H4 (cell line): ENCODE measurements around the gene AFAP1L2. TPM values are rescaled to one million over a fixed set of nuclear protein-coding genes. Genes with fewer than 3 reads are reported as not detected.

Source experiments
- DNase-seq: peaks from one replicate; pipeline ENCODE4 v3.0.0-alpha.2; 2015; ENCODE audit warnings: low spot score
- total RNA-seq: library from RNA; depleted of rRNA; stranded (reverse); fragments of >200 nt; shearing (Covaris generic); gene quantifications from 2 replicates; pipeline ENCODE4 v1.2.3, GENCODE V29; 2014

AFAP1L2 gene
- total RNA-seq, 1 experiment from 2014 or later, result 1.3 TPM

DNA sequence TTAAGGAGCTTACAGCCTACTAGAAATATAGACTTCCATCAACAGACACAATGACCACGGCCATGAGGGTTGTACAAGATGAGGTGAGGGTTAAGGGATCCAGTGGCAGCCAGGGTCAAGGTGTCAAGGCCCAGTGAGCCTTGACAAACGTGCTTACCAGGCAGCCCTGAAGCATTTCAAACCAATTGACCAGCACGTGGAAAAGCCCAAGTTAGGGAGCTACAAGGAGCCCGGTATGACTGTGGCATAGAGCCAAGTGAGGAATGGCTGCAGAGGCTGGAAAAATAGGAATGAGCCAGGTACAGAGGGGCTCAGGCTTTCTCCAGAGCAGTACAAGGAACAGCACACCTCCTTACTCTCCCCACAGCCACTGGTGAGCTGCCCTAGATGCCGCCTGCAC is 12.7 kb downstream of the AFAP1L2 start:
- DNase-seq, result no peak

DNA sequence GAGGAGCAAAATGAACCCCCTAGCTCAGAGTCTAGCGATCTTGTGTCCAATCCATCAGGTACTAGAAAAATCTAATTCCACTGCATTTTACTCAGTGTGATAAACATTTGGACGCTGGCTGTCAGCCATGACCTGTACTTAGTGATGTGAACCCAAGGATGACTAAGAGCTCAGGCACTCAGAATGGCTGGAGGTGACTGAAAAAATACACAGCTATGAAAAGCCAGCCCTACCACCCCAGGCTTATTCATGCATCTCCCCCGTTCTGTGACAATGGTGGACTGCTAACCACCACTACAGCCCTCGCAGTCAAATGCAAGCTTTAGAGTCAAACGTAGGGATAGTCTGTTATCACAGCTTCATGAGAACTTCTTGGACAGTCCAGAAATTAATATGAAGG is 14.9 kb downstream of the AFAP1L2 start:
- DNase-seq, result no peak

DNA sequence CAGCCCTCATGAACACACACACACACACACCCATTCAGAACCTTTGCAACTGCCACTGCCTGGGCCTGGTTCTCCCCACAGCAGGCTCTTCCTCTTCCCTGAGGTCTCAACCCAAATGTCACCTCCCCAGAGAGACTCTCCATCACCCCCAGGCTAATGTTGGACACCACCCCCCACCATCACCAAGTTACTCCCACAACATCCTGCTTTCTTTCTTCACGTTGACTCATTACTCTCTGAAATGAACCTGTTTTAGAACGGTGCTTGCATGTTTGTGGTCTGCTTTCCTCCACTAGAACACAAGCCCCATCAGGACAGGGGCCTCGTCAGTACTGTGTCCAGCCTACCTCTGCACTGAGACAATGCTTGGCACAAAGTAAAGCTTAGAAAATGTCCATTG is 16.0 kb downstream of the AFAP1L2 start:
- no peak for DNase-seq

DNA sequence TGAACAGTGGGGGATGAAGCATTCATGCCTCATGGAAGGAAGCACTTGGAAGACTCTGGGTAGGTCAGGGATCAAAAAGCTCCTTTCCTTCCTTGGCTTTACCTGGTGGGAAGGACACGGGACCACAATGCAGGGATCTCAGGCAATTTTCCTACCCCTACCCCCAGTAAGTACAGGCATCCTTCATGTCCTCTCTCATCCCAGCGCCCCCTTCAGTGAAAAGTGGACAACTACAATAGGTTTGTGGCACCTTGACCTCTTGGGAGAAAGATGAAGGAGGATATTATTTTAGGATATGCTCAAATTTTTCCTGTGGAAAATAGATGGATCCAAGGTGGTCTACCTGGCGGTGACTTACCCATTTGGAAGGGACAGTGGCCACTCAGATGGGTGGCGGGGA is 16.5 kb downstream of the AFAP1L2 start:
- no peak for DNase-seq

DNA sequence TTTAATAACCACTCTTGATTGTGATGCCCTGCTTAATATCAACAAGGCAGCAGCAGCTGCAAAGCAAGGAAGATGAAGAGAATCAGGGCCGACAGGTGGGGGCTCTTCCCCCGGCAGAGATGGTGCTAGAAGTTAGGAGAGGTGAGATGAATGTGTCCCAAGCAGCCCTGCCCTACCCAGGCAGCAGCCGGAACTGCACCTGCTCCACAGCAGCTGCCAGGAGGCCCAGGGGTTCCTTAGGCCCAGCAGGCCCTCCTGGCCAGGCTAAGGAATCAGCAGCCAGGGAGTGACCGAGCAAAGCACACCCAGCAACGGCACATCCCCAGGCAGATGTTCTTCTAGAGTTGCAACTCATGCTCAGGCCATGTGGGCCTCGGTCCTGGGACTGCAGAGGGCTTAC is 17.9 kb downstream of the AFAP1L2 start:
- DNase-seq, result no peak

DNA sequence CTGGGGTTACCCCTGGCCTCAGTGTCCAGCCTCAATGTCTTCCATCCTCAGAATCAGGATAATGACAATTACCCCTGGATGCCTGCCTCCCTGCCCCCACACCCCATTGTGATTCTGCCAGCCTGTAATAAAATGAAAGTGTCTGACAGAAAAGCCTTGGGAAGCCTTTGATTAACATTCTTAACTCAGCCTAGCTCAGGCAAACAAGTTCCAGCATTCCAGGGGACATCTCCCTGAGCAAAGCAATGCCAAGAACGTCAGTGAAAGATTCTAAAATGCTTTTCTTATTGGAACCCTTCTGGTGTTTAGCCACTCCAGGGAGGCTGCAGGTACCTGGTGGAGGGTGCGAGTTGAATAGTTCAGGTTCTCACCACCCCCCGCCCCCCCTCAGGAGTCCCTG is 18.7 kb downstream of the AFAP1L2 start:
- DNase-seq, result no peak

DNA sequence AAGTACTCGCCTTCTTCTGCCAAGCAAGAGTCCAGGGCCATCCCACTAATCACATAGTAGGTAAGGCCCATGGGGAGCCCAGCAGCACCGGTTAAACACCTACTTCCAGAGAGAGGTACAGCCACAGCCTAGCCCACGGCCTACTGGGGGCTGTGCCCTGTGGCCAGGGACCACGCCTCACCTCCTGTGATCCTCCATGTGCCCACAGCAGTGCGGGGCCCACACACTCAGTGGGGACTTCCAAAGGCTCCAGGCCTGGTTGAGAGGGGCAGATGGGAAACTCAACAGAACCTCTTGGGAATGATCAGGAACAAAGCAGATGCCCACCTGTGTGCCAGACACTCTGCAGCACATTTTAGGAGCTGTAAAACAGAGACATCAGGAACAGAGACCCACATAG is 19.7 kb downstream of the AFAP1L2 start:
- DNase-seq, result no peak

DNA sequence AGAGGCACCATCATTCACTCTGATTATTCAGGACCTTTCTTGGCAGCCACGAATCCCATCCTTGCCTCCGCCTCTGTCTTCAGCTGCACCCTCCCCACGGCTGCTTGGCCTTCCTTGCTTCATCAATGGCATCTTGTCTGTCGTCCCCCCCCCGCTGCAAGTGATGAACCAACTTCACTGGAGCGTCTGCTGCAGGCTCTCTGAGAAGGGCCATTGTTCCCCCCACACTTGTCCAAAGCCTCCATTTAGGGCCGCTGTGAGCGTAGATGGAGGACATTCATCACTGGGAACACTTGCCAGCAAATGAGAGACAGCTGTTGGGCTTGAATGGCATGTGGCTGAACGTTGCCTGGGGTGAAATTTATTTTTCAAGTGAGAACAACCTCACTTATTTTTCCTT is 20.1 kb downstream of the AFAP1L2 start:
- no peak for DNase-seq

DNA sequence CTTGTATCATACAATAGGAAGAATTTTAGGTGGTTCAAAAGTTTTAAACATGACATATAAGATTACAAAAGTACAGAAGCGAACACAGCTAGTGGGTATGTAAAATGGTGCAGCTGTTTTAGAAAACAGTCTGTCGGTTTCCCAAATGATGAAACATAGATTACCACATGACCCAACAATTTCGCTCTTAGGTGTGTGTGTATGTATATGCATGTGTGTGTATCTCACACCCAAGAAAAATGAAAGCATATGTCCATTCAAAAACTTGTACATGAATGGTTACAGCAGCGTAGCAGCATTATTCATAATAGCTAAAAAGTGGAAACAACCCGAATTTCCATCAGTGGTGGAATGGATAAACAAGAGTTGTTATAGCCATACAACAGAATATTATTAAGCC is 23.5 kb downstream of the AFAP1L2 start:
- no peak for DNase-seq

DNA sequence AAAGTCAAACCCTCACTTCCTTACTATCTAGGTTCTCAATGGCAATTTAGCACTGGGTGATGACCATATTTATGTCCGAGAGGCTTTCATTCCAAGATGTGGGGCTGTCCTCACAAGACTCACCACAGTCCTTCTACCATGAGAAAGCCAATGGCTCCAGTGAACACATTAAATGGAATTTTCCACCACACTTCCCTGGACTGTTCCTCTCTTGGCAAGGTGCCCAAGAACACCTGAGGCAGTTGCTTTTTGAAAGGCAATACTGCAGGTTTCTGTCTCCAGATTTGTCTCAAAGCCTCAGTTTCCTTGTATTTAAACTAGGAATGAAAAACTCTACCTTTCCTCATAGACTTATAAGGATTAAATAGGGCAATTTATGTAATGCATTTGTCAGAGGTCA is 24.2 kb downstream of the AFAP1L2 start:
- no peak for DNase-seq

DNA sequence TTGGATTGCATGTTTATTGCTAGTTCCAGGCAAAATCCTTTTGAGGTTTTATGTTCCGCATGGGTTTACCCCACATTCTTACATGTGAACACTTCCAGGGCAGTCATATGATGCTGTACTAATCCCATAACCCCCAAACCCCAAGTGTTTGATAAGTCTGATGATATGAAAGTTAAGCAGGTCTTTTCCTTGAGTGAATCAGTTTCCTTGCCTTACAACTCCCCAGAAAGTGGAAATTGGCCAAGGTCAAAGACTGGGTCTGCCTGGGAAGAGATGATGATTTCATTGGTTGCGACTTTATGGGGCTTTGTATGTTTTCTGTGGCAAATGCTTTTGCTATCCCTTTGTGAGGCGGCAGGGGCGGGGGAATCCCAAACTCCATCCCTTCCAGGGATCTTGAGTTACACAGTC is 24.7 kb downstream of the AFAP1L2 start:
- no peak for DNase-seq

DNA sequence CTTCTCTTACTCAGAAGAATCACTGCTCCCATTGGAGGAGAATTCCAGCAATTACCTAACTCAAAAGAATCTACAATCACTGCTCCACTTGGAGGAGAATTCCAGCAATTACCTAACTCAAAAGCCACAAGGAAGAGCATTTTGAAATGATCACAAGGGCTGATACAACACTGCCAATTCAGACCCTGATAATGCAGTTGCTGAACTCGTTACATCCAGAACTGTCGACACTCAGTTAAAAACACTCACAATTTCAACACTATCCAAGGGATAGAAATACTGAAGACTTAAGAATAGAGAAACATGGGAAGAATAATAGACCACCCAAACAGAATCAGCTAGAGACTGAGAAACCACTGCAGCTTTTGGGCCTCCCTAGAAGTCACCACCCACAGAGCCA is 27.8 kb downstream of the AFAP1L2 start:
- DNase-seq, result no peak

DNA sequence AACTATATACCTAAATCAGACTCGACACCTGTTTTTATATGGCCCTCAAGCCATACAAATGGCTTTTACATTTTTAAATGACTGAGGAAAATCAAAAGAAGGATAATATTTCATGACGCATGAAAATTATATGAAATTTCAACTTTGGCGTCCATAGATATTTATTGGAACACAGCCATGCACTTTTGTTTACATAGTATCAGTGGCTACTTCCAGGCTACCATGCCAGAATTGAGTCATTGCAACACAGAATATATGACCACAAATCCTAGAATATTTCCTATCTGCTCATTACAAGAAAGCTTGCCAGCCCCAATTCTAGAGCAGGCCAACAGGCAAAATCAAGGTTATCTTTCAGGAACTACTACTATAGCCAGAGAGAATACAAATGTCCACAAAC is 29.3 kb downstream of the AFAP1L2 start:
- DNase-seq, result peak; percentile 68

DNA sequence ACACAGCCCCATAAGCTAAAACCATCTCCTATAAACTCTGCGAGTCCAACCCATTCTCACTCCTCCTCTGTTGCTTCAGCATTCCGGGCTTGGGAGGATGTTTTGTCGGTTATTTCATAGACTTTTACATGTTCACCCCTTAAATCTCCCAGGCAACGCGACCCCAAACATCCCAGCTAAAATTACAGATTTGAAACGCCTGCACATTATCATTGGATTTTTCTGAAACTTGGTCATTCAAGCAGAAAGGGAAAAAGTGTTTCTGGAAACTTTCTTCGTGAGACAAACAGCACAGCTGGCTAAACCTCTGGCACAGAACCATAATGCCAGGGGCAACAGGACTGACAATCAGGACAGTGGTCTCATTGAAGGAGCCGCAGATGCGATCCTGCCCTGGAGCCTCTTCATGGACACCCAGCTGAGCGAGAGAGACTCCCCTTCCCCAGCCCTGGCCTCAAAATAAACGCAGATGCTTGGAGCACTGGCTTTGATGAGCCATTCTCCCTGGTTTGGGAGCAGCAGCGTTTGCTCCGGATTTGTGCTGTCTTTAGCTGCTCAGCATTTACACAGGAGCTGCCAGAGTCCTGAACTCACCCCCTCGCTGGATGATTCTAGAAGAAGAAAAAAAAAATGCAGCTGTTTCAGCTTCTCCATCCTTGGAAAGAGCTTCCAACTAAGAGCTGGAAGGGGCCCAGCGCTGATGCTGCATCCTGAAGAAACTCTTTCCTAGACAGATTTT is 30.1 kb downstream of the AFAP1L2 start:
- no peak for DNase-seq

DNA sequence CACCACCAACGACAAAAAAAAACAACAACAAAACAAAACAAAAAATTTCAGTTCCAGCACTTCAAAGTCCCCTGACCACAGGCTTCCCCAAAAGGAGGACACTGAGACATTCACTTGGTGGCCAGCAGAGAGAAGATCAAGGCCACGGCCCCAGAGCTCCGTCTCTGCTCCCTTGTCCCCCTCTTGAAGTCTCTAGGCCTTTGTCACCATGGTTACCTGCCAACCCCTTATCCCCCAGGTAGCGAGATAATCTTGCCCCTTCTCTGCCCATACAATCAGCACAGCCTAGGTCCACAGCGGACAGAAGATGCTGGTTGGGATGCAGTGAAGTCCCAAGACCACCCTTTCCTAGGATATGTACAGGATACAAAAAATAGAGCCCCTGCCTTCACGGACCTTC is 30.7 kb downstream of the AFAP1L2 start:
- no peak for DNase-seq

DNA sequence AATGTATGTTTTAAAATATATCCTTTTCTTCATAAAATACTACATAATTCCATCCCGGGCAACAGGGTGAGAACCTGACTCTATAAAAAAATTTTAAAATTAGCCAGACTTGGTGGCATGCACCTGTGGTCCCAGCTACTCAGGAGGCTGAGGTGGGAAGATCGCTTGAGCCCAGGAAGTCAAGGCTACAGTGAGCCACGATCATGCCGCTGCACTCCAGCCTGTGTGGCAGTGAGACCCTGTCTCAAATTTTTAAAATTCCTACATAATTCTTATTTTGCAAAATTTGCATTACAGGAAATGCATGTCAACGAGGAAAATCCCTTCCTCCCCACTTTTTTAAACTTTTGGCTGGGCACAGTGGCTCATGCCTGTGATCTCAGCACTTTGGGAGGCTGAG is 31.3 kb downstream of the AFAP1L2 start:
- no peak for DNase-seq

DNA sequence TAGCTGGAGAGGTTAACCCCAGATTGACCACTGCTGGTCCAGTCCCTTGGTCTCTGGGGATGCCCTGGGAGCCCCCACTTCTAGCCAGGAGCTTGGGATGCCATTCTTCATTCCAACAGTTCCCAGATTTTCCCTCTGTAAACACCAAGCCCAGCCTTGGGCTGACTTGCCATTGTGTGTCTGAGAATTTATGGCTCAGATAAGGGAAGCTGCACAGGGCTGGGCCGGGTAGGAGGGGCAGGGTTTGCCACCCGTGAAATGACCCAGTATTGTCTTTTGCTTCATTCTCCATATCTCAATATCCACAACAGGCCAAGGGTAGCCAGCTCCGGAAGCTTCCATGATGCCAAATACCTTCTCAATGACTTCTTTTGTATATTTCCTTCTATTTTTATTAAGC is 32.1 kb downstream of the AFAP1L2 start:
- DNase-seq, result no peak

DNA sequence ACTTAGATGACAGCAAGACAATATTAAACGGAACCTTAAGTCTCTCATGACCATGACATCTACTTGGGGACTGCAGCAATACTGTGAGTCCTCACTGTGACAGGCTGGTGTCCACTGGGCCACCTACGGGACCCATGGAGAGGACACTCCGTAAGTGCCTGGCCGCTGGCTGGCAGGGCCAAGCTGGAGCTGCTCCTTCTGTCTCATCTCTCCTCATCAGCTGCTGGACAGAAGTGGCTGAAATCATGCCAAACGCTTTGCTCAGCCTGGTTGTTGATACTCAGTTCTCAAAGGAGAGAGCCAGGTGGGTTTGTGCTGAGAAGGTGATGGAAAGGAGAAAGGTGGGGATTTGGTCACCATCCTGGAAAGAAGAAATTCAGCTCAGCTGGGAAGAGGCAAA is 33.3 kb downstream of the AFAP1L2 start:
- no peak for DNase-seq

DNA sequence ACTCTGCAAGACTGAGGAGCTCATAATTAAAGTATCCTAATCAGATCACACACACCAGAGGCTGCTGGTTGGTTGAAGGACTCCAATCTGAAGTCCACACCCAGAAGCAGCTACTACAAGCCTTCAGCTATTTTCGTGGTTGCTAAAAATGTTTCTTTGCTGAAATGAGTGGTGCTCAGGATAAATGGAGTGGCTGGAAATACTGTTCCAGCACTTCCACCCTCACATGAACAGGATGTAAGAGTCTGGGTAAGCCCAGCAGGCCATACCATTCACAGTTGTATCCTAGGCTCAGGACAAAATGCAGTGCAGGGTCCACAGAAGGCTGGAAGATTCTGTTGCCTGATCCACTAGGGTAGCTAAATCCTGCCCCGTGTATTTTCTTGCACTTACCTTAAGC is 34.1 kb downstream of the AFAP1L2 start:
- no peak for DNase-seq

DNA sequence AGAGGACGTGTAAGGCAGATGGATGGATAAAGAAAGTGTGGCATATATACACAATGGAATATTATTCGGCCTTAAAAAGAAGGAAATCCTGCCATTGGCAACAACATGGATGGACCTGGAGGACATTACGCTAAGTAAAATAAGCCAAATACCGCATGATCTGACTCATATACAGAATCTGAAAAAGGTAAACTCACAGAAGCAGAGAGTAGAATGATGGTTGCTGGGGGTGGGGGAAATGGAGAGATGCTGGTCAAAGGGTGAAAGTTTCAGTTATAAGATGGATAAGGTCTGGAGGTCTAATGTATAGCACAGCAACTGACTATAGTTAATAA is 36.3 kb downstream of the AFAP1L2 start:
- no peak for DNase-seq

DNA sequence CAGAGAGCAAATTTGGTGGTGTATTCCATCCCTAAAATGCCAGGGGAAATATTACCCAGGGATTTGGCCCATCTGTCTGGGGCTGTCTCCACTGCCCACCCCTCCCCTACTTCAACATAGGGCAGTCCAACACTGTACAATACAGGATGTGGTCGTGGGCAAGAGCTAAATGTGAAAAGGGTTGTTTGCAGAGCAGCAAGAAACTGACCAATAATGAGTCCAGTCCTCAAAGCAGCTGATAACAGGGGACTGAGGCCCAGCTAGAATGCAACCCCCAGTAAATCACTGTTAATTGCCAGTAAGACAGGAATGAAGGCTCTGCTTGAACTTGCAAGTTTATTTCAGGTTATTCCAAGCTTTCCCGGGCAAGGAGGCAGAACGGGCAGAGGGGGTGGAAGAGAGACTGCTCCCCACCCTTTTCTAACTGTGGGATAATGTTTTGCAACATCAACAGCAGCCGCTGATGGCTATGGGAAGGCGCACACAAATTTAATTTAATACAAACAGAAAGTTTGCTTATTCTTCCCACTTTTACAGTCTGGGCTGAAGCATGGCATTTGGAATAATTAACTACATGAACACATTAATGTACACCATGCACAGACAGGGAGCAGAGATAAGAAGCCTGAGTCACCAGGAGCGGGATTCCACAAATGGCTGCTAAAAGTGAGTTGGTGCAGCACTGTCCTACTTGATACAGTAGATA is 36.8 kb downstream of the AFAP1L2 start:
- DNase-seq, result peak; percentile 98

DNA sequence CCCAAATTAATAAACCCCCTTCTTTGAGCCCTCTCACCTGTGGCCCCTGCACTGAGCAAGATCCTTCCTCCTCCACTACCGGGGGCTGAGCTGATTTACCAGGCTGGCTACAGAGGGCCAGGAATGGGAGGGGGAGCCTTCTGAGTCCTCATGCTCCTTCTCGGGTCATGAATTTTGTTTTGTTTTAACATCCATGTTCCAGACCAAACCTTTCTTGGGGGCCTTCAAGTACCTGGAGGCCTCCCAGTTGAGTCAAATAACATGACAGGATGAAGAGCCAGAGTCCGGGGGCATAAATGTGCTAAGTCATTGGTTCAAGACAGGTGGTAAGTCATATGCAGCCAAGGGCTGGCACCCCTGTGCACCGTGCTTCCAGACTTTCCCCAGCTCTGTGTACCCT is 39.6 kb downstream of the AFAP1L2 start:
- no peak for DNase-seq

DNA sequence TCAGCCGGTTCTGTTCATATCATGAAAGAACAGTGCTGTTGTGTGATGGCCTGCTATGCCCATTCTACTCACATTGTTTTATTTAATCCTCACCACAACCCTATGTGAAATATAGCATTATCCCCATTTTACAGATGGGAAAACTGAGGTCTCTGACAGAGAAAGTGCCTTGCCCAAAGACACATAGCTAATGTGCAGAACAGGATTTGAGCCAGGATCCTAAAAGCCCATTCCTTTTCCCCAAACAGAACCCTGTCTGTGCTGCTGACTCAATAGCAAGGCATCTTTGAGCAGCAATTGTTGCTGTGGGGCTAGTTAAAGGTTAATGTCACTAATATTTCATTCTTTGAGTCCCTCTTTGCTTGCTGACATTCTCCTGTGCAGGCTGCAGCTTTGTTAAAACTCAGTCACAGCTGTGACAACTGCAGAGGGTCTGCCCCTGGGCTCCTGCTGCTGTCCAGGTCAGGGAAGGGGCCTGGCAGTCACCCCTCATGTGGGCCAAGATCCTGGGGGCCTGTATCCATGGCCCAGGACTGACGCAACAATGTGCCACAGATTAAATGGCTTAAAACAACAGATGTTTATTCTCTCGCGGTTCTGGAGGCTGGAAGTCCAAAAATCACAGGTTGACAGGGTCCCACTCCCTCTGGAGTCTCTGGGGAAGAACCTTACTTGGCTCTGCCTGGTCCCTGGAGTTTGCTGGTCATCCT is 40.4 kb downstream of the AFAP1L2 start:
- DNase-seq, result no peak
